ENCODE data around the gene ELFN1.

Gene ELFN1

GRCh38 chr7:1642291-1642731, 27.8 kb upstream of the ELFN1 start:
- DNase-seq (ENCODE audit: low read depth in 2 of 2): no peak

GRCh38 chr7:1643270-1644092, 26.6 kb upstream of the ELFN1 start:
- no peak for DNase-seq (ENCODE audit: low read depth in 2 of 2)

GRCh38 chr7:1644341-1645070, 25.6 kb upstream of the ELFN1 start:
- no peak for DNase-seq (ENCODE audit: low read depth in 2 of 2)

- DNase-seq (ENCODE audit: low read depth in 2 of 2): no peak
Observed at GRCh38 chr7:1645071-1645409, 25.0 kb upstream of the ELFN1 start.

DNA sequence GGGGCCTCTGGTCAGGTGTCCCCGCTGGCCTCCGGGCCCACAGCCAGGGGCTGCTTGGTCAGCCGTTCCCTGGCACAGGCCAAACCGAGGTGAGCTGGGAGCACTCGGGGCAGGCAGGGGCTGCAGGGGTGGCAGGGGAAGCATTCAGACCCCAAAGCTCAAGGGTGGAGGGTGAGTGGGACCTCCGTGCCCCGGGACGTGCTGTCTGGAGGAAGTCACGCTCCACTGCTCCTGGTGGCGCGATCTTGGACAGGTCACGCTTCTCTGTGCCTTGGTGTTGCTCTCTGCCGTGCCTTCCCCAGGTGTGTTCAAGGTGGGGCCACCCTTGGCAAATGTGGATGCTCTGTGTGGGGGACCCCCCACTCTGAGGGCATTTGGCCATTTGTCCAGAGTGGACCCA, 24.6 kb upstream of the ELFN1 start:
- no peak for DNase-seq (ENCODE audit: low read depth in 2 of 2)

DNA sequence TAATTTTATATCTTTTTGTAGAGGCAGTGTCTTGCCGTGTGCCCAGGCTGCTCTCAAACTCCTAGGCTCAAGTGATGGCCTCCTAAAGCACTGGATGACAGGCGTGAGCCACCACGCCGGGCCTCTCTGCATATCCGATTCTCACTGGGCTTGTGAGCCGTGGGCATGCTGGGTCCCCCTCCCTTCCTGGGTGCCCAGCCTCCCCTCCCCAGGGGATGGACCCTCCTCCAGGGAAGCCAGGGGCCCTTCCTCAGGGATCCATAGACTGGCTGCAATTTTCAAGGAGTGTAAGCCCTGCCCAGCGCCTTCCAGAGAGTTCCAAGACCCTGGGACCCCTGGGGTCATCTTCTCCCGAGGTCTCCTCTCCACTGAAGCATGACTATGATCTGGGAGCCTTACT, 23.7 kb upstream of the ELFN1 start:
- DNase-seq (ENCODE audit: low read depth in 2 of 2): no peak

DNA sequence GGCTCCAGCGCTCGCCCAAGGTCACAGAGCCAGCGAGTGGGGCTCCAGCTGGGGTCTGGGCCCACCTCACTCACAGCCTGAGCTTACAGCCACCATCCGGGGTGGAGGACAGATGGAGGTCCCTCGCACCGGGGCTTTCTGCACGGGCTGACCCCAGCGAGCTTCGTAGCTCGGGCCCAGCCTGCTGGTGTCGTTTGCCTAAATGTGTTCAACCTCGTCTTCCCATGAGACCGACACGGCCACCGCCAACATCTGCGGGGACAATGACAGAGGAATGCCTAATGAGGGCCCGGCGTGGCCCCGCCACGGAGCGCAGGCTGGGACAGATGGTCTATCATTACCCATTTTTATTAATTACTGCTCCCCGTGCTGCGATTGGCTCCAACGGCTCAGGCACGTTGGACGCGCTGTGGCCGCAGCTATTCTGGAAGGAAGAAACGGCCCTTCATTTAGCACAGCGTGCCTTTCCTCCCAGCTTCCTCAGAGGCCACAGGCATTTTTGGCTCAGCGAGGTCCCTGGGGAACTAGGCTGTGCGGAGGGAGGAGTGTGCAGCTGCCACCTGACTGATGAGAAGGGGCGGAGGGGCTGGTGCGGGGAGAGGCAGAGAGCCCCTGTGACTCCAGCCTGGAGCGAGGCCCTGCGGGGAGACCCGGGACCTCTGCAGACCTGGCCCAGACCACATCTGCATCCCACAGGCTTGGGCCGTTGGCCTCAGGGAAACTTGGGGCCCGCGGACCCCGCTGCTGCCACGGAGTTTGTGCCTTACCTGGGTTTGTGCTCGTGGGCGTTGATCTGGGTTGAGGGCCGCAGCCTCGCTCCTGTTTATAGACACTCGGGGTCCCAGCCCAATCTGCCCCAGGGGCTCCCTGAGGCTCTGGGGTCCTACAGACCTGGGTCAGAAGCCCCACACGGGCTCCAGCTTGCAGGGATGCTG, 22.9 kb upstream of the ELFN1 start:
- no peak for DNase-seq (ENCODE audit: low read depth in 2 of 2)

DNA sequence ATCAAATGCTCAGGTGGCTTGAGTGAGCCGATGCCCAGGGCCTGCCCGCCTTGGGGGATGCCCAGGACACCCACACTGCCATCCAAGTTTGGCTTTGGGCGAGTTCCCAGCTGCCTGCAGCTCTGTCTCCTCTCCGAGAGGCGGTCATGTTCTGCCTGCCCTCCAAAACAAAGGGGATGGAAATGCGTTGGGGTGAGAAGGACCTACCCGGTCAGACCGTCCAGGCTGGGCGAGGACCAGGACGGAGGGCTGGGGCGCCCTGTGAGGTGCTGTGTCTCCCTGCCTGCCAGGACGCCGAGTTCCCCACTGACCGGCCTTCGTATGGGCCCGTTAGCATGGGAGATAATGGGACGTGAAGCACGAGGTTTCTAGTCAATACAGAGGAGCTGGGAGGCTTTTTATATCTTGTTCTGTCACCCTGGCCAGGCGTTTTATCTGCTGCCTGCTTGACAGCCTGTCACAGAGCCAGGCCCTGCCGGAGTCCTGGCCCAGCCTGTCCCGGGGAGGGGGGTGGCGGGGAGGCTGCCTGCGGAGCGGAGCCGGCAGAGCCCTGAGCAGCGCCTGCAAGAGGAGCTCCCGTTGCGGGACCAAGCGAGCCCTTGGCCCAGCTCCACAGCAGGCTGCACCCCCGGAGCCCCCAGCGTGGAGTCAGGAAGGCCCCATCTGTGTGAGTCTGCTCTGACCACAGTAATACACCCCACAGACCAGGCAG, 22.0 kb upstream of the ELFN1 start:
- DNase-seq (ENCODE audit: low read depth in 2 of 2): no peak

DNA sequence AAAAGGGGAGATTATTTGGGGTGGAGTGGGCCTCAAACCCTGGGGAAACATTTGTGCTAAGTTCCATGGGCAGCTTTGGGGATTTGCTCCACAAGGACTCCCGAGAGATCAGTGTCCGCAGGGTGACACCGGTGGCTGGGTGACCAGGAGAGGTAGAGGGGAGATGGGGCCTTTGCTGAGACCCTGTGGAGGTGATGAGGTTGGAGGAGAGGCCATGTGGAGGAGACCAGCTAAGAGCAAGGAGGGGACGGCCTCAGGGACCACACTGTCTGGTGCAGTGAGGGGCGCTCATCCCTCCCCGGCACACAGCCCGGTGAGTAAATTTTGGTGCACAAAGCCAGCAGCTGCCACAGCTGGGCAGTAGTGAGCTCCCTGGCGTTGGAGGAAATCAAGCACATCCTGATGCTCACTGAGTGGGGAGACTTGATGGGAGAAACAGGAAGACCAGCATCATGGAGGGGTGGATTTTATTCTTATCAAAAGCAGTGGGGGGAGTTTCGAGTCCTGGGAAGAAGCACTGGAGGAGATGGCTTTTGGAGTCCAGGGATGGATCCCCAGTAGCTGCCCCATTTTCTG, 20.2 kb upstream of the ELFN1 start:
- DNase-seq (ENCODE audit: low read depth in 2 of 2): no peak

DNA sequence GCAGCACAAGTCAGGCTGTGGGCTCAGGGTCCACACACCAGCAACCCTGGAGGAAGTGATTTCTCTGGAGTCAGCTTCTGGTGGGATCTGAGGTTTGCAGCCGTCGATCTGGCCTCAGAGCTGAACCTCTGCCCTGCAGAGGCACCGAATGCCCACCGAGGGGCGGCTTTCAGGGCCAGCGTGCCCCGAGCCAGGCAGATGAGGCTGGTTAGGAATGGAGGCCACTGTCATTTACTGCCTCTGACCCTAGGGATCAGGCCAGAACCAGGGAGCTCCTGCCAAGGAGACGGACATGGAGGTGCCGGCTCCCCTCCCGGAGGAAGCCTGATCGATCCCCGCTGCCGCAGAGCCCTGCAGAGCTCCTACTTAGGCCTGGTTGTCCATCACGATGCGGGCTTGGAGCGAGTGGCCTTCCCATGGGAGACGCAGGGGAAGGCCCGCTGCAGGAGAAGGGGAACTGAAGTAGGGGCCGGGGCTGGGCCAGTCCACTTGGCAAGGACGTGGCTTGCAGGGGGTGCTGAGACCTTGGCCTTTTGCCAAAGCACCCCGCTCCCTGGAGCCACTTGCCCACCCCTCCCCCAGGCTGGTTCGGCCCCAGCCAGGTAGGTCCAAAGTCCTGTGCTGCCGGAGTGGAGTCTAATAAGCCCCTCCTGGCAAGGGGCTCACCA, 19.6 kb upstream of the ELFN1 start:
- no peak for DNase-seq (ENCODE audit: low read depth in 2 of 2)

DNA sequence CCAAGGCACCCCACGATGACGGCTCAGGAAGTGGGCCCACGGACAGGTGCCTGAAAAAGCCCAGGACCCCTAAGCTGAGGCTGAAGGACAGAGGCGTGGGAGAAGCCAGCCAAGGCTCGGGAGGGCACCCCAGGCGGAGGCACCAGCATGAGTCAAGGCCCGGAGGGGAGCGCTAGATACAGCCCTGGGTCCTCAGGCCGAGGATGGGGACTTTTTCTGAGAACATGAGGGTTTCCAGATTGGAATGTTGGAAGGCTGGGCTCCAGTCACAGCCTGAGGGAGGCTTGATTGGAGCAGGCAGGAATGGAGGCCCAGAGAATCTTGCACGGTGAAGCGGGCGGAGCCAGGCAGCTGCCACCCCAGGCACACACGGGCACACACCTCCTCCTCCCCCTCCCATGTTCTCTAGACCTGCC, 19.0 kb upstream of the ELFN1 start:
- DNase-seq (ENCODE audit: low read depth in 2 of 2): no peak

DNA sequence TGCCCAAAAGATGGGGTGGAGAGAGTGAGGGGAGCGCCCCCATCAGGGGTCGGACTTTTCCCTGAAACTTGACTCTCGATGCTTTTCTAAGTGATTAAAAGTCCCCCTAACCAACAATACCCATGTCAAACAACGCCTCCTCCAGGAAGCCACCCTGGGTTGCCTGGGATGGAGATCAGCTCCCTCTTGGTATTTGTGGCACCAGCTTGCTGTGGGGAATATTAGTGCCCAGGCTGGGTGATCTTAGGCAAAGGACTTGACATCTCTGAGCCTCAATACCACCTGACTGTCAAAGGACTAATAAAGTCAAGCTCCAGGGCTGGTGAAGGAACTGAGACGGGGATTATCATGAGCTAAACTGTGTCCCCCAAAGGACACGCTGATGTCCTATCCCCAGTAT, 18.2 kb upstream of the ELFN1 start:
- no peak for DNase-seq (ENCODE audit: low read depth in 2 of 2)

GRCh38 chr7:1653500-1653899, 16.6 kb upstream of the ELFN1 start:
- no peak for DNase-seq (ENCODE audit: low read depth in 2 of 2)

DNA sequence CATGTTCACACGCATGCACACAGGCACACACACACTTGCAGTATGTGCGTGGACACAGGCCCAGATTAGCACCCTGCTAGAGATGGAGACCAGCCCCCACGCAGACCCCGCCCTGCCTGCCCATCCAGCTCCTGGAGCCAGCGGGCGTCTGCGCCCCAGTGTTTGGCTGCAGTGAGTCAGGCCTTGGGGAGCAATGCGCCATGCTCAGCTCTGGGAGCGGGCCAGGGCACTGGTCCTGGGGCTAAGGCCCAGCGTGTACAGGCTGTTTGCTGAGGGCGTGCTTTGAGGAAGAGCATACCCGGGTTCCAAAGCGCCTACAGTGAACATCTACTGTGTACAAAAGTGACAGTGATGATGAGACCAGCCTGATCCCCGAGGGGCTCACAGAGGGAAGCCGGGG, 16.0 kb upstream of the ELFN1 start:
- DNase-seq (ENCODE audit: low read depth in 2 of 2): no peak

- no peak for DNase-seq (ENCODE audit: low read depth in 2 of 2)
Observed at GRCh38 chr7:1654738-1655475, 15.2 kb upstream of the ELFN1 start.

- DNase-seq (ENCODE audit: low read depth in 2 of 2): no peak
Observed at GRCh38 chr7:1659696-1660095, 10.4 kb upstream of the ELFN1 start.

- no peak for DNase-seq (ENCODE audit: low read depth in 2 of 2)
Observed at GRCh38 chr7:1661461-1661860, 8.6 kb upstream of the ELFN1 start.

GRCh38 chr7:1662101-1662500, 8.0 kb upstream of the ELFN1 start:
- DNase-seq (ENCODE audit: low read depth in 2 of 2): no peak

- DNase-seq (ENCODE audit: low read depth in 2 of 2): no peak
Observed at GRCh38 chr7:1662767-1663166, 7.3 kb upstream of the ELFN1 start.

- DNase-seq (ENCODE audit: low read depth in 2 of 2): no peak
Observed at GRCh38 chr7:1663223-1663622, 6.9 kb upstream of the ELFN1 start.

Data from activated CD4-positive, alpha-beta T cell treated with anti-CD3 and anti-CD28 coated beads for 24 hours (primary cell).